Rectal smooth muscle tissue (tissue), 1 donor: Measurements from ENCODE around the gene SLC6A20.

Experiments used
- H3K27ac ChIP-seq: one replicate; pipeline ENCODE4 v1.7.0; 2013; ENCODE audit warnings: low read depth, low read length, inconsistent platforms
- H3K27me3 ChIP-seq: one replicate; pipeline ENCODE4 v1.7.0; 2013; ENCODE audit warnings: low read length; ENCODE audit not compliant: control insufficient read depth, insufficient read depth
- H3K36me3 ChIP-seq: one replicate; pipeline ENCODE4 v1.7.0; 2013; ENCODE audit warnings: low read length; ENCODE audit not compliant: control insufficient read depth, insufficient read depth
- H3K4me1 ChIP-seq: one replicate; pipeline ENCODE4 v1.7.0; 2013; ENCODE audit warnings: low read length; ENCODE audit not compliant: control insufficient read depth, insufficient read depth
- H3K4me3 ChIP-seq: one replicate; pipeline ENCODE4 v1.7.0; 2013; ENCODE audit warnings: low read length
- H3K9ac ChIP-seq: one replicate; pipeline ENCODE4 v1.7.0; 2013; ENCODE audit warnings: low read length

SLC6A20 gene

GRCh38 chr3:45795509-45795881 lies 841 bp downstream of the SLC6A20 start:
- Histone ChIP-seq H3K36me3 (no peaks in the 10 kb centered on the region), H3K9ac (no peak overlapping the region), H3K27ac (no peak overlapping the region), H3K27me3 (peaks cover 16% of the 10 kb centered on the region), H3K4me1 (no peaks in the 10 kb centered on the region), H3K4me3 (no peak overlapping the region)

GRCh38 chr3:45794660-45795059 lies 1.7 kb downstream of the SLC6A20 start:
- no peaks in the 10 kb centered on the region for H3K4me1 ChIP-seq
- no peak overlapping the region for H3K9ac ChIP-seq
- H3K36me3 ChIP-seq, result no peaks in the 10 kb centered on the region
- peaks cover 18% of the 10 kb centered on the region for H3K27me3 ChIP-seq
- no peak overlapping the region for H3K27ac ChIP-seq
- H3K4me3 ChIP-seq, result no peak overlapping the region

GRCh38 chr3:45794177-45794560 lies 2.2 kb downstream of the SLC6A20 start:
- Histone ChIP-seq H3K27me3 (peaks cover 18% of the 10 kb centered on the region), H3K9ac (no peak overlapping the region), H3K27ac (no peak overlapping the region)

GRCh38 chr3:45793482-45794176 lies 2.7 kb downstream of the SLC6A20 start:
- Histone ChIP-seq H3K9ac (no peak overlapping the region), H3K27me3 (peaks cover 18% of the 10 kb centered on the region), H3K27ac (no peak overlapping the region), H3K4me1 (no peaks in the 10 kb centered on the region), H3K4me3 (no peak overlapping the region), H3K36me3 (no peaks in the 10 kb centered on the region)

More at GRCh38 chr3:45794177-45794560, 2.2 kb downstream of the SLC6A20 start:
- Histone ChIP-seq H3K4me1 (no peaks in the 10 kb centered on the region), H3K4me3 (no peak overlapping the region), H3K36me3 (no peaks in the 10 kb centered on the region)

GRCh38 chr3:45792516-45793172 lies 3.7 kb downstream of the SLC6A20 start:
- peaks cover 18% of the 10 kb centered on the region for H3K27me3 ChIP-seq

GRCh38 chr3:45792036-45792435 lies 4.3 kb downstream of the SLC6A20 start:
- Histone ChIP-seq H3K9ac (no peak overlapping the region), H3K27me3 (peaks cover 17% of the 10 kb centered on the region), H3K4me1 (no peaks in the 10 kb centered on the region), H3K4me3 (no peak overlapping the region), H3K36me3 (no peaks in the 10 kb centered on the region), H3K27ac (no peak overlapping the region)

More at GRCh38 chr3:45792516-45793172, 3.7 kb downstream of the SLC6A20 start:
- Histone ChIP-seq H3K4me3 (no peak overlapping the region), H3K4me1 (no peaks in the 10 kb centered on the region), H3K9ac (no peak overlapping the region), H3K36me3 (no peaks in the 10 kb centered on the region), H3K27ac (no peak overlapping the region)

GRCh38 chr3:45790596-45790995 lies 5.7 kb downstream of the SLC6A20 start:
- H3K27me3 ChIP-seq, result peaks cover 4% of the 10 kb centered on the region
- no peak overlapping the region for H3K27ac ChIP-seq
- no peaks in the 10 kb centered on the region for H3K36me3 ChIP-seq
- no peaks in the 10 kb centered on the region for H3K4me1 ChIP-seq
- no peak overlapping the region for H3K9ac ChIP-seq
- no peak overlapping the region for H3K4me3 ChIP-seq

- no peak overlapping the region for H3K9ac ChIP-seq
- no peaks in the 10 kb centered on the region for H3K36me3 ChIP-seq
- H3K27me3 ChIP-seq, result peaks cover 4% of the 10 kb centered on the region
- H3K4me3 ChIP-seq, result no peak overlapping the region
- H3K27ac ChIP-seq, result no peak overlapping the region
- no peaks in the 10 kb centered on the region for H3K4me1 ChIP-seq
These were observed 7.0 kb downstream of the SLC6A20 start for GRCh38 chr3:45789235-45789812.

- Histone ChIP-seq H3K4me1 (no peaks in the 10 kb centered on the region), H3K27me3 (peaks cover 4% of the 10 kb centered on the region), H3K9ac (no peak overlapping the region), H3K36me3 (no peaks in the 10 kb centered on the region), H3K27ac (no peak overlapping the region), H3K4me3 (no peak overlapping the region)
These were observed 8.8 kb downstream of the SLC6A20 start for GRCh38 chr3:45787551-45787950.

GRCh38 chr3:45786801-45787495 lies 9.4 kb downstream of the SLC6A20 start:
- Histone ChIP-seq H3K27me3 (peaks cover 4% of the 10 kb centered on the region), H3K4me3 (no peak overlapping the region), H3K27ac (no peak overlapping the region), H3K4me1 (no peaks in the 10 kb centered on the region), H3K9ac (no peak overlapping the region), H3K36me3 (no peaks in the 10 kb centered on the region)

- Histone ChIP-seq H3K4me3 (no peak overlapping the region), H3K36me3 (no peaks in the 10 kb centered on the region), H3K4me1 (no peaks in the 10 kb centered on the region), H3K27ac (no peak overlapping the region), H3K27me3 (peaks cover 4% of the 10 kb centered on the region), H3K9ac (no peak overlapping the region)
These were observed 10.7 kb downstream of the SLC6A20 start for GRCh38 chr3:45785605-45786150.

GRCh38 chr3:45783667-45784066 lies 12.7 kb downstream of the SLC6A20 start:
- H3K4me1 ChIP-seq, result no peaks in the 10 kb centered on the region
- no peak overlapping the region for H3K4me3 ChIP-seq
- H3K27me3 ChIP-seq, result no peaks in the 10 kb centered on the region
- no peak overlapping the region for H3K27ac ChIP-seq
- H3K36me3 ChIP-seq, result no peaks in the 10 kb centered on the region
- no peak overlapping the region for H3K9ac ChIP-seq
